SK-N-SH (cell line): Measurements from ENCODE around the gene NRTN.
"Not testable (repeated sequence)": the region's sequence is repeated elsewhere in the genome, so short reads cannot be mapped to it uniquely, and the experiment has no call there.

Experiments
- ELF1 ChIP-seq: IDR thresholded peaks from 2 replicates; pipeline ENCODE4 v1.4.0; 2012
- FOSL2 ChIP-seq: IDR thresholded peaks from 2 replicates; pipeline ENCODE4 v1.4.0; 2012; ENCODE audit warnings: low read depth, mild to moderate bottlenecking, moderate library complexity, borderline replicate concordance
- GABPA ChIP-seq: IDR thresholded peaks from 2 replicates; pipeline ENCODE4 v1.4.0; 2012; ENCODE audit warnings: low read depth, mild to moderate bottlenecking
- NFIC ChIP-seq: IDR thresholded peaks from 2 replicates; pipeline ENCODE4 v1.4.0; 2012; ENCODE audit warnings: borderline replicate concordance
- POLR2AphosphoS5 ChIP-seq: IDR thresholded peaks from 2 replicates; pipeline ENCODE4 v1.6.1; 2012; ENCODE audit warnings: low read depth, low read length
- RAD21 ChIP-seq: IDR thresholded peaks from 2 replicates; pipeline ENCODE4 v1.6.1; 2012; ENCODE audit warnings: mild to moderate bottlenecking, low read length
- TEAD4 ChIP-seq: IDR thresholded peaks from 2 replicates; pipeline ENCODE4 v1.4.0; 2012; ENCODE audit warnings: mild to moderate bottlenecking, borderline replicate concordance; ENCODE audit not compliant: insufficient read depth
- TF ChIP-seq, protein P1 (sequence below): fragments of 200-600 bp; sonication (generic); IDR thresholded peaks from 2 replicates; pipeline ENCODE4 v1.6.1; 2017; ENCODE audit warnings: antibody characterized with exemption, mild to moderate bottlenecking, moderate library complexity
- TF ChIP-seq, protein P2 (sequence below): IDR thresholded peaks from 2 replicates; pipeline ENCODE4 v1.6.1; 2012; ENCODE audit warnings: mild to moderate bottlenecking, low read depth, low read length, moderate library complexity

DNA sequence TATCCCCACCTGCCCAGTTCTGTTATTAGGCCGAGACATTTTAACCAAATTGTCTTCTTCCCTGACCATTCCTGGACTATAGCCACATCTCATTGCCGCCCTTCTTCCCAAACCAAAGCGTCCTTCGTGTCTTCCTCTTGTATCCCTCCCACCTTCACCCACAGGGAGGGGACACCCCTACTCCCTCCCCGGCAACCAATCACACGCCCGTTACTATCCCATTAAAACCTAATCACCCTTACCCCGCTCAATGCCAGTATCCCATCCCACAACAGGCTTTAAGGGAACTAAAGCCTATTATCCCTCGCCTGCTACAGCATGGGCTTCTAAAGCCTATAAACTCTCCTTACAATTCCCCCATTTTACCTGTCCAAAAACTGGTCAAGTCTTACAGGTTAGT lies 50.3 kb downstream of the NRTN start:
- TF ChIP-seq, protein P1, sequence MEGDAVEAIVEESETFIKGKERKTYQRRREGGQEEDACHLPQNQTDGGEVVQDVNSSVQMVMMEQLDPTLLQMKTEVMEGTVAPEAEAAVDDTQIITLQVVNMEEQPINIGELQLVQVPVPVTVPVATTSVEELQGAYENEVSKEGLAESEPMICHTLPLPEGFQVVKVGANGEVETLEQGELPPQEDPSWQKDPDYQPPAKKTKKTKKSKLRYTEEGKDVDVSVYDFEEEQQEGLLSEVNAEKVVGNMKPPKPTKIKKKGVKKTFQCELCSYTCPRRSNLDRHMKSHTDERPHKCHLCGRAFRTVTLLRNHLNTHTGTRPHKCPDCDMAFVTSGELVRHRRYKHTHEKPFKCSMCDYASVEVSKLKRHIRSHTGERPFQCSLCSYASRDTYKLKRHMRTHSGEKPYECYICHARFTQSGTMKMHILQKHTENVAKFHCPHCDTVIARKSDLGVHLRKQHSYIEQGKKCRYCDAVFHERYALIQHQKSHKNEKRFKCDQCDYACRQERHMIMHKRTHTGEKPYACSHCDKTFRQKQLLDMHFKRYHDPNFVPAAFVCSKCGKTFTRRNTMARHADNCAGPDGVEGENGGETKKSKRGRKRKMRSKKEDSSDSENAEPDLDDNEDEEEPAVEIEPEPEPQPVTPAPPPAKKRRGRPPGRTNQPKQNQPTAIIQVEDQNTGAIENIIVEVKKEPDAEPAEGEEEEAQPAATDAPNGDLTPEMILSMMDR = not testable (repeated sequence)
- TF ChIP-seq POLR2AphosphoS5, GABPA, RAD21, TEAD4, FOSL2, ELF1, NFIC: not testable (repeated sequence)
- TF ChIP-seq, protein P2, sequence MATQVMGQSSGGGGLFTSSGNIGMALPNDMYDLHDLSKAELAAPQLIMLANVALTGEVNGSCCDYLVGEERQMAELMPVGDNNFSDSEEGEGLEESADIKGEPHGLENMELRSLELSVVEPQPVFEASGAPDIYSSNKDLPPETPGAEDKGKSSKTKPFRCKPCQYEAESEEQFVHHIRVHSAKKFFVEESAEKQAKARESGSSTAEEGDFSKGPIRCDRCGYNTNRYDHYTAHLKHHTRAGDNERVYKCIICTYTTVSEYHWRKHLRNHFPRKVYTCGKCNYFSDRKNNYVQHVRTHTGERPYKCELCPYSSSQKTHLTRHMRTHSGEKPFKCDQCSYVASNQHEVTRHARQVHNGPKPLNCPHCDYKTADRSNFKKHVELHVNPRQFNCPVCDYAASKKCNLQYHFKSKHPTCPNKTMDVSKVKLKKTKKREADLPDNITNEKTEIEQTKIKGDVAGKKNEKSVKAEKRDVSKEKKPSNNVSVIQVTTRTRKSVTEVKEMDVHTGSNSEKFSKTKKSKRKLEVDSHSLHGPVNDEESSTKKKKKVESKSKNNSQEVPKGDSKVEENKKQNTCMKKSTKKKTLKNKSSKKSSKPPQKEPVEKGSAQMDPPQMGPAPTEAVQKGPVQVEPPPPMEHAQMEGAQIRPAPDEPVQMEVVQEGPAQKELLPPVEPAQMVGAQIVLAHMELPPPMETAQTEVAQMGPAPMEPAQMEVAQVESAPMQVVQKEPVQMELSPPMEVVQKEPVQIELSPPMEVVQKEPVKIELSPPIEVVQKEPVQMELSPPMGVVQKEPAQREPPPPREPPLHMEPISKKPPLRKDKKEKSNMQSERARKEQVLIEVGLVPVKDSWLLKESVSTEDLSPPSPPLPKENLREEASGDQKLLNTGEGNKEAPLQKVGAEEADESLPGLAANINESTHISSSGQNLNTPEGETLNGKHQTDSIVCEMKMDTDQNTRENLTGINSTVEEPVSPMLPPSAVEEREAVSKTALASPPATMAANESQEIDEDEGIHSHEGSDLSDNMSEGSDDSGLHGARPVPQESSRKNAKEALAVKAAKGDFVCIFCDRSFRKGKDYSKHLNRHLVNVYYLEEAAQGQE = not testable (repeated sequence)
